Caco-2 (cell line): Measurements from ENCODE around the gene THSD7A. TPM values are rescaled to one million over a fixed set of nuclear protein-coding genes. Genes with fewer than 3 reads are reported as not detected.
A peak's percentile ranks its signal among the peaks of the same experiment; 100 is the strongest.

Source experiments
- BruUV-seq: library from RNA; stranded (reverse); fragments of 400-500 nt; replicated peaks from 2 replicates; lab custom pipeline; 2021; lab: Mats Ljungman, UMichigan
- CTCF ChIA-PET: fragments of 300-600 bp; sonication (Branson Sonifier 250); formaldehyde crosslinking; loops from one replicate; lab custom pipeline; 2022; ENCODE audit warnings: antibody characterized with exemption; lab: Charles Lee
- POLR2A ChIA-PET: fragments of 300-600 bp; sonication (Branson Sonifier 250); formaldehyde crosslinking; loops from one replicate; lab custom pipeline; 2022; ENCODE audit warnings: antibody characterized with exemption; lab: Charles Lee
- DNase-seq, 2 experiments: peaks; one replicate each; pipeline versions ENCODE4 v3.0.0 to v3.0.0-alpha.2; 2020 to 2022
- H3K27me3 ChIP-seq: replicated peaks from 2 replicates; pipeline ENCODE4 v1.6.0; 2011; ENCODE audit warnings: low read length; ENCODE audit not compliant: control insufficient read depth, insufficient read depth
- H3K36me3 ChIP-seq: 2 replicates; pipeline ENCODE4 v1.5.1; 2011; ENCODE audit warnings: low read length; ENCODE audit not compliant: control insufficient read depth, insufficient read depth
- H3K4me1 ChIP-seq: fragments of 250-450 bp; sonication (Bioruptor Pico); 2 replicates; pipeline ENCODE4 v1.5.1; 2020; ENCODE audit warnings: mild to moderate bottlenecking
- H3K4me3 ChIP-seq: 2 replicates; pipeline ENCODE4 v1.5.1; 2011; ENCODE audit warnings: low read depth, mild to moderate bottlenecking, control low read depth, low read length
- H3K9me3 ChIP-seq: fragments of 250-450 bp; sonication (Bioruptor Pico); 2 replicates; pipeline ENCODE4 v1.5.1; 2020; ENCODE audit warnings: mild to moderate bottlenecking, moderate library complexity
- H3K27ac Mint-ChIP-seq: one replicate; pipeline ENCODE4 v1.8.0; 2022; ENCODE audit warnings: mixed read lengths; ENCODE audit not compliant: unreplicated experiment
- H3K27me3 Mint-ChIP-seq: one replicate; pipeline ENCODE4 v1.8.0; 2022; ENCODE audit warnings: mixed read lengths; ENCODE audit not compliant: insufficient read depth, unreplicated experiment
- H3K36me3 Mint-ChIP-seq: one replicate; pipeline ENCODE4 v1.8.0; 2022; ENCODE audit warnings: mild to moderate bottlenecking, mixed read lengths; ENCODE audit not compliant: insufficient read depth, unreplicated experiment
- H3K4me1 Mint-ChIP-seq: one replicate; pipeline ENCODE4 v1.8.0; 2022; ENCODE audit warnings: low read depth, mixed read lengths; ENCODE audit not compliant: unreplicated experiment
- H3K4me3 Mint-ChIP-seq: one replicate; pipeline ENCODE4 v1.8.0; 2022; ENCODE audit warnings: mild to moderate bottlenecking, moderate library complexity, mixed read lengths; ENCODE audit not compliant: unreplicated experiment
- H3K9me3 Mint-ChIP-seq: one replicate; pipeline ENCODE4 v1.8.0; 2022; ENCODE audit warnings: mixed read lengths; ENCODE audit not compliant: unreplicated experiment
- CTCF ChIP-seq, 2 experiments: fragments of 200-600 bp in 1 of 2; IDR thresholded peaks; 1 replicate in 1 of 2; 2 replicates in 1 of 2; pipeline versions ENCODE4 v1.5.1 to v1.8.0; 2011 to 2022; ENCODE audit warnings: antibody characterized with exemption in 1 of 2, control low read depth in 1 of 2, inconsistent platforms in 1 of 2, low read depth in 1 of 2, low read length in 1 of 2, mild to moderate bottlenecking in 1 of 2, moderate library complexity in 1 of 2; ENCODE audit not compliant: insufficient read depth in 1 of 2, severe bottlenecking in 1 of 2, unreplicated experiment in 1 of 2
- intact Hi-C: fragments of 100-400 bp; cut with micrococcal nuclease; formaldehyde crosslinking; loops from one replicate; pipeline ENCODE4 v1.10.0; 2022; ENCODE audit not compliant: unreplicated experiment
- total RNA-seq: library from RNA; stranded (reverse); gene quantifications from 2 replicates; pipeline ENCODE4 v1.2.3, GENCODE V29; 2022

The THSD7A gene
- total RNA-seq, 1 experiment from 2014 or later = 0.05 TPM

- ChIA-PET CTCF (no interaction called here), POLR2A (no interaction called here)
- DNase-seq = no peak
- H3K4me3 ChIP-seq = no peak overlapping the region
- Mint-ChIP-seq H3K9me3 (no peaks in the 10 kb centered on the region), H3K27ac (no peak overlapping the region), H3K27me3 (peaks cover 2% of the 10 kb centered on the region), H3K4me3 (no peak overlapping the region), H3K4me1 (peaks cover 6% of the 10 kb centered on the region), H3K36me3 (no peaks in the 10 kb centered on the region)
- H3K9me3 ChIP-seq = no peaks in the 10 kb centered on the region
- BruUV-seq = no TSS peak
- H3K27me3 ChIP-seq = no peaks in the 10 kb centered on the region
- H3K4me1 ChIP-seq = no peaks in the 10 kb centered on the region
- no peak for TF ChIP-seq CTCF (IDR thresholded peaks at IDR 0.05; ENCODE audit: insufficient read depth in 1 of 2, low read depth in 1 of 2, low read length in 1 of 2, severe bottlenecking in 1 of 2, unreplicated experiment in 1 of 2)
- no peaks in the 10 kb centered on the region for H3K36me3 ChIP-seq
- intact Hi-C loops = no loop called here
These were observed 261.8 kb downstream of the THSD7A start for GRCh38 chr7:11570205-11570604.

GRCh38 chr7:11567571-11567970, 264.4 kb downstream of the THSD7A start:
- Histone ChIP-seq H3K4me1 (no peaks in the 10 kb centered on the region), H3K27me3 (no peaks in the 10 kb centered on the region), H3K36me3 (no peaks in the 10 kb centered on the region), H3K4me3 (no peak overlapping the region), H3K9me3 (no peaks in the 10 kb centered on the region)
- CTCF ChIA-PET = interaction anchor here (0.6 kb wide), 1 partner anchor 677 kb away, joined by 4 read pairs; no protein-coding TSS in a partner anchor
- BruUV-seq = no TSS peak
- TF ChIP-seq CTCF (IDR thresholded peaks at IDR 0.05; ENCODE audit: insufficient read depth in 1 of 2, low read depth in 1 of 2, low read length in 1 of 2, severe bottlenecking in 1 of 2, unreplicated experiment in 1 of 2) = no peak
- no peak overlapping the region for H3K27ac Mint-ChIP-seq
- intact Hi-C loops = no loop called here
- H3K36me3 Mint-ChIP-seq = no peaks in the 10 kb centered on the region
- H3K4me1 Mint-ChIP-seq = peaks cover 6% of the 10 kb centered on the region
- no peak overlapping the region for H3K4me3 Mint-ChIP-seq
- POLR2A ChIA-PET = no interaction called here
- DNase-seq = no peak
- no peaks in the 10 kb centered on the region for H3K9me3 Mint-ChIP-seq
- peaks cover 2% of the 10 kb centered on the region for H3K27me3 Mint-ChIP-seq

GRCh38 chr7:11557627-11558026, 274.4 kb downstream of the THSD7A start:
- Mint-ChIP-seq H3K4me3 (no peak overlapping the region), H3K27ac (no peak overlapping the region), H3K4me1 (no peaks in the 10 kb centered on the region), H3K27me3 (no peaks in the 10 kb centered on the region), H3K9me3 (no peaks in the 10 kb centered on the region), H3K36me3 (no peaks in the 10 kb centered on the region)
- no peaks in the 10 kb centered on the region for H3K4me1 ChIP-seq
- no TSS peak for BruUV-seq
- H3K9me3 ChIP-seq = no peaks in the 10 kb centered on the region
- intact Hi-C loops = loop anchor here (1.0 kb wide), 2 partner anchors 130 to 184 kb away; no protein-coding TSS in a partner anchor
- CTCF ChIA-PET = no interaction called here
- H3K36me3 ChIP-seq = no peaks in the 10 kb centered on the region
- H3K27me3 ChIP-seq = no peaks in the 10 kb centered on the region
- DNase-seq = peak; percentile 61 to 65
- no peak overlapping the region for H3K4me3 ChIP-seq
- POLR2A ChIA-PET = no interaction called here
- peak; percentile 45 to 62 for TF ChIP-seq CTCF (IDR thresholded peaks at IDR 0.05; ENCODE audit: insufficient read depth in 1 of 2, low read depth in 1 of 2, low read length in 1 of 2, severe bottlenecking in 1 of 2, unreplicated experiment in 1 of 2)
